ENCODE data around the gene TMBIM1.
"Not testable (repeated sequence)": the region's sequence is repeated elsewhere in the genome, so short reads cannot be mapped to it uniquely, and the experiment has no call there.

The TMBIM1 gene

GRCh38 chr2:218317835-218318234 is 25.5 kb upstream of the TMBIM1 start:
- Histone ChIP-seq H3K9me3 (ENCODE audit: insufficient read depth, low read length) (no peaks in the 10 kb centered on the region), H3K27me3 (ENCODE audit: low read length) (no peaks in the 10 kb centered on the region), H3K4me2 (ENCODE audit: low read depth, low read length, poor library complexity, severe bottlenecking) (no peak overlapping the region), H3K9ac (ENCODE audit: low read length) (no peak overlapping the region), H2AFZ (ENCODE audit: low read depth, low read length, severe bottlenecking) (no peak overlapping the region), H3K27ac (ENCODE audit: low read depth, low read length) (no peak overlapping the region), H3F3A (ENCODE audit: insufficient read depth) (0 out of 2 replicates have a peak, but pooled peaks cover 4% of the 10 kb centered on the region), H4K20me1 (ENCODE audit: low read depth, low read length) (no peaks in the 10 kb centered on the region), H3K36me3 (ENCODE audit: low read length) (no peaks in the 10 kb centered on the region), H3K4me3 (ENCODE audit: insufficient read depth, low read length, poor library complexity, severe bottlenecking) (no peak overlapping the region), H3K9me2 (replicated peaks; ENCODE audit: insufficient read depth, low read length) (no peaks in the 10 kb centered on the region), H3K79me2 (ENCODE audit: insufficient read depth, low read length) (no peaks in the 10 kb centered on the region)
- no peak for TF ChIP-seq EZH2phosphoT487 (conservative IDR thresholded peaks at IDR 0.05; ENCODE audit: low read length)
- TF ChIP-seq, protein P1, sequence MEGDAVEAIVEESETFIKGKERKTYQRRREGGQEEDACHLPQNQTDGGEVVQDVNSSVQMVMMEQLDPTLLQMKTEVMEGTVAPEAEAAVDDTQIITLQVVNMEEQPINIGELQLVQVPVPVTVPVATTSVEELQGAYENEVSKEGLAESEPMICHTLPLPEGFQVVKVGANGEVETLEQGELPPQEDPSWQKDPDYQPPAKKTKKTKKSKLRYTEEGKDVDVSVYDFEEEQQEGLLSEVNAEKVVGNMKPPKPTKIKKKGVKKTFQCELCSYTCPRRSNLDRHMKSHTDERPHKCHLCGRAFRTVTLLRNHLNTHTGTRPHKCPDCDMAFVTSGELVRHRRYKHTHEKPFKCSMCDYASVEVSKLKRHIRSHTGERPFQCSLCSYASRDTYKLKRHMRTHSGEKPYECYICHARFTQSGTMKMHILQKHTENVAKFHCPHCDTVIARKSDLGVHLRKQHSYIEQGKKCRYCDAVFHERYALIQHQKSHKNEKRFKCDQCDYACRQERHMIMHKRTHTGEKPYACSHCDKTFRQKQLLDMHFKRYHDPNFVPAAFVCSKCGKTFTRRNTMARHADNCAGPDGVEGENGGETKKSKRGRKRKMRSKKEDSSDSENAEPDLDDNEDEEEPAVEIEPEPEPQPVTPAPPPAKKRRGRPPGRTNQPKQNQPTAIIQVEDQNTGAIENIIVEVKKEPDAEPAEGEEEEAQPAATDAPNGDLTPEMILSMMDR (IDR thresholded peaks at IDR 0.05; ENCODE audit: insufficient read depth, low read length, poor library complexity, severe bottlenecking), result no peak

- Histone ChIP-seq H3K9me2 (replicated peaks; ENCODE audit: insufficient read depth, low read length) (no peaks in the 10 kb centered on the region), H3K4me3 (ENCODE audit: insufficient read depth, low read length, poor library complexity, severe bottlenecking) (no peak overlapping the region), H3K4me2 (ENCODE audit: low read depth, low read length, poor library complexity, severe bottlenecking) (no peak overlapping the region), H3K9ac (ENCODE audit: low read length) (no peak overlapping the region), H3K36me3 (ENCODE audit: low read length) (no peaks in the 10 kb centered on the region), H4K20me1 (ENCODE audit: low read depth, low read length) (no peaks in the 10 kb centered on the region), H2AFZ (ENCODE audit: low read depth, low read length, severe bottlenecking) (no peak overlapping the region), H3K27me3 (ENCODE audit: low read length) (no peaks in the 10 kb centered on the region), H3K79me2 (ENCODE audit: insufficient read depth, low read length) (no peaks in the 10 kb centered on the region), H3F3A (ENCODE audit: insufficient read depth) (0 out of 2 replicates have a peak, but pooled peaks cover 4% of the 10 kb centered on the region), H3K9me3 (ENCODE audit: insufficient read depth, low read length) (no peaks in the 10 kb centered on the region), H3K27ac (ENCODE audit: low read depth, low read length) (no peak overlapping the region)
- TF ChIP-seq EZH2phosphoT487 (conservative IDR thresholded peaks at IDR 0.05; ENCODE audit: low read length), result no peak
- TF ChIP-seq, protein P1 (IDR thresholded peaks at IDR 0.05; ENCODE audit: insufficient read depth, low read length, poor library complexity, severe bottlenecking), result no peak
These were observed 25.0 kb upstream of the TMBIM1 start for GRCh38 chr2:218317303-218317630.

- Histone ChIP-seq H3K4me3 (ENCODE audit: insufficient read depth, low read length, poor library complexity, severe bottlenecking) (no peak overlapping the region), H3K27ac (ENCODE audit: low read depth, low read length) (no peak overlapping the region), H3F3A (ENCODE audit: insufficient read depth) (no peaks in the 10 kb centered on the region), H3K9me3 (ENCODE audit: insufficient read depth, low read length) (no peaks in the 10 kb centered on the region), H3K9me2 (replicated peaks; ENCODE audit: insufficient read depth, low read length) (no peaks in the 10 kb centered on the region), H4K20me1 (ENCODE audit: low read depth, low read length) (no peaks in the 10 kb centered on the region), H3K36me3 (ENCODE audit: low read length) (no peaks in the 10 kb centered on the region), H3K27me3 (ENCODE audit: low read length) (no peaks in the 10 kb centered on the region), H3K4me2 (ENCODE audit: low read depth, low read length, poor library complexity, severe bottlenecking) (no peak overlapping the region), H3K9ac (ENCODE audit: low read length) (no peak overlapping the region), H3K79me2 (ENCODE audit: insufficient read depth, low read length) (no peaks in the 10 kb centered on the region), H2AFZ (ENCODE audit: low read depth, low read length, severe bottlenecking) (no peak overlapping the region)
- no peak for TF ChIP-seq EZH2phosphoT487 (conservative IDR thresholded peaks at IDR 0.05; ENCODE audit: low read length)
- TF ChIP-seq, protein P1 (IDR thresholded peaks at IDR 0.05; ENCODE audit: insufficient read depth, low read length, poor library complexity, severe bottlenecking), result no peak
These were observed 23.1 kb upstream of the TMBIM1 start for GRCh38 chr2:218315397-218315796.

DNA sequence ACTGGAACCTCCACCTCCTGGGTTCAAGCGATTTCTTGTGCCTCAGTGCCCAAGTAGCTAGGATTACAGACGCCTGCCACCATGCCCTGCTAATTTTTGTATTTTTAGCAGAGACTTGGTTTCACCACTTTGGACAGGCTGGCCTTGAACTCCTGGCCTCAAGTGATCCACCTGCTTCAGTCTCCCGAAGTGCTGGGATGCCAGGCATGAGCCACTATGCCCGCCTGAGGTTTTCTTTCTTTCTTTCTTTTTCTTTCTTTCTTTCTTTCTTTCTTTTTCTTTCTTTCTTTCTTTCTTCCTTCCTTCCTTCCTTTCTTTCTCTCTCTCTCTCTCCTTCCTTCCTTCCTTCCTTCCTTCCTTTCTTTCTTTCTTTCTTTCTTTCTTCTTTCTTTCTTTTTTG is 22.5 kb upstream of the TMBIM1 start:
- not testable (repeated sequence) for H3K9ac ChIP-seq (ENCODE audit: low read length); H3K4me2 ChIP-seq (ENCODE audit: low read depth, low read length, poor library complexity, severe bottlenecking); H4K20me1 ChIP-seq (ENCODE audit: low read depth, low read length); H3K36me3 ChIP-seq (ENCODE audit: low read length); H3K79me2 ChIP-seq (ENCODE audit: insufficient read depth, low read length); H2AFZ ChIP-seq (ENCODE audit: low read depth, low read length, severe bottlenecking); H3F3A ChIP-seq (ENCODE audit: insufficient read depth); H3K9me3 ChIP-seq (ENCODE audit: insufficient read depth, low read length); H3K9me2 ChIP-seq (replicated peaks; ENCODE audit: insufficient read depth, low read length); H3K4me3 ChIP-seq (ENCODE audit: insufficient read depth, low read length, poor library complexity, severe bottlenecking); H3K27me3 ChIP-seq (ENCODE audit: low read length); H3K27ac ChIP-seq (ENCODE audit: low read depth, low read length)
